ENCODE measurements around the gene CCDC110. TPM values are rescaled to one million over a fixed set of nuclear protein-coding genes. Genes with fewer than 3 reads are reported as not detected.

The CCDC110 gene
- total and polyA plus RNA-seq, 3 donors from 2014 or later = 28.1 to 78.1 (median 39.1) TPM

GRCh38 chr4:185412412-185412811 is 59.1 kb downstream of the CCDC110 start:
- Histone ChIP-seq H3K27me3 (no peaks in the 10 kb centered on the region), H3K27ac (peak overlapping the region in 1 of 2 donors; percentile 10), H3K4me1 (no peaks in the 10 kb centered on the region), H3K4me3 (no peak overlapping the region), H3K9me3 (no peaks in the 10 kb centered on the region), H3K36me3 (ENCODE audit: low read depth, missing control alignments) (no peaks in the 10 kb centered on the region)
- no peak for DNase-seq
- no peak for TF ChIP-seq POLR2A (IDR thresholded peaks at IDR 0.05)
- TF ChIP-seq, protein P1, sequence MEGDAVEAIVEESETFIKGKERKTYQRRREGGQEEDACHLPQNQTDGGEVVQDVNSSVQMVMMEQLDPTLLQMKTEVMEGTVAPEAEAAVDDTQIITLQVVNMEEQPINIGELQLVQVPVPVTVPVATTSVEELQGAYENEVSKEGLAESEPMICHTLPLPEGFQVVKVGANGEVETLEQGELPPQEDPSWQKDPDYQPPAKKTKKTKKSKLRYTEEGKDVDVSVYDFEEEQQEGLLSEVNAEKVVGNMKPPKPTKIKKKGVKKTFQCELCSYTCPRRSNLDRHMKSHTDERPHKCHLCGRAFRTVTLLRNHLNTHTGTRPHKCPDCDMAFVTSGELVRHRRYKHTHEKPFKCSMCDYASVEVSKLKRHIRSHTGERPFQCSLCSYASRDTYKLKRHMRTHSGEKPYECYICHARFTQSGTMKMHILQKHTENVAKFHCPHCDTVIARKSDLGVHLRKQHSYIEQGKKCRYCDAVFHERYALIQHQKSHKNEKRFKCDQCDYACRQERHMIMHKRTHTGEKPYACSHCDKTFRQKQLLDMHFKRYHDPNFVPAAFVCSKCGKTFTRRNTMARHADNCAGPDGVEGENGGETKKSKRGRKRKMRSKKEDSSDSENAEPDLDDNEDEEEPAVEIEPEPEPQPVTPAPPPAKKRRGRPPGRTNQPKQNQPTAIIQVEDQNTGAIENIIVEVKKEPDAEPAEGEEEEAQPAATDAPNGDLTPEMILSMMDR (IDR thresholded peaks at IDR 0.05) = no peak
- intact Hi-C loops (cut with DNase I; ENCODE audit: low total_unique reads) = no loop called here
- WGBS, 2 donors = 86 to 92% methylated on average over 5 of the region's 5 CpGs

- H3K4me3 ChIP-seq = no peak overlapping the region
- WGBS, 2 donors = 84 to 89% methylated on average over 5 of the region's 5 CpGs
- H3K36me3 ChIP-seq (ENCODE audit: low read depth, missing control alignments) = no peaks in the 10 kb centered on the region
- no peaks in the 10 kb centered on the region for H3K9me3 ChIP-seq
- TF ChIP-seq, protein P1 (IDR thresholded peaks at IDR 0.05) = no peak
- no peak for TF ChIP-seq POLR2A (IDR thresholded peaks at IDR 0.05)
- DNase-seq = no peak
- H3K27ac ChIP-seq = peak overlapping the region in 1 of 2 donors; percentile 10
- intact Hi-C loops (cut with DNase I; ENCODE audit: low total_unique reads) = no loop called here
- no peaks in the 10 kb centered on the region for H3K4me1 ChIP-seq
- H3K27me3 ChIP-seq = no peaks in the 10 kb centered on the region
Observed at GRCh38 chr4:185411849-185412248, 59.7 kb downstream of the CCDC110 start.

GRCh38 chr4:185408432-185408831 is 63.1 kb downstream of the CCDC110 start:
- Histone ChIP-seq H3K36me3 (ENCODE audit: low read depth, missing control alignments) (no peaks in the 10 kb centered on the region), H3K27me3 (no peaks in the 10 kb centered on the region), H3K27ac (no peak overlapping the region), H3K9me3 (no peaks in the 10 kb centered on the region), H3K4me3 (no peak overlapping the region), H3K4me1 (peaks cover 6% of the 10 kb centered on the region)
- intact Hi-C loops (cut with DNase I; ENCODE audit: low total_unique reads) = no loop called here
- TF ChIP-seq, protein P1 (IDR thresholded peaks at IDR 0.05) = no peak
- 93 to 96% methylated on average over 2 of the region's 2 CpGs for WGBS, 2 donors
- no peak for DNase-seq

GRCh38 chr4:185405296-185405999 is 66.1 kb downstream of the CCDC110 start:
- Histone ChIP-seq H3K4me1 (peaks cover 6% of the 10 kb centered on the region), H3K27ac (peak overlapping the region in 1 of 2 donors; percentile 46), H3K36me3 (ENCODE audit: low read depth, missing control alignments) (no peaks in the 10 kb centered on the region), H3K4me3 (no peak overlapping the region), H3K9me3 (no peaks in the 10 kb centered on the region), H3K27me3 (no peaks in the 10 kb centered on the region)
- intact Hi-C loops (cut with DNase I; ENCODE audit: low total_unique reads) = no loop called here
- TF ChIP-seq, protein P1 (IDR thresholded peaks at IDR 0.05) = no peak
- no peak for TF ChIP-seq POLR2A (IDR thresholded peaks at IDR 0.05)
- 53 to 55% methylated on average over 6 of the region's 6 CpGs for WGBS, 2 donors
- DNase-seq = no peak

GRCh38 chr4:185404031-185404430 is 67.5 kb downstream of the CCDC110 start:
- TF ChIP-seq POLR2A (IDR thresholded peaks at IDR 0.05) = no peak
- TF ChIP-seq, protein P1 (IDR thresholded peaks at IDR 0.05) = no peak
- no peaks in the 10 kb centered on the region for H3K27me3 ChIP-seq
- no peaks in the 10 kb centered on the region for H3K9me3 ChIP-seq
- no peak overlapping the region for H3K4me3 ChIP-seq
- peaks cover 6% of the 10 kb centered on the region for H3K4me1 ChIP-seq
- intact Hi-C loops (cut with DNase I; ENCODE audit: low total_unique reads) = no loop called here
- DNase-seq = no peak
- H3K36me3 ChIP-seq (ENCODE audit: low read depth, missing control alignments) = no peaks in the 10 kb centered on the region
- H3K27ac ChIP-seq = peak overlapping the region in 1 of 2 donors; percentile 46
- 70 to 90% methylated on average over 4 of the region's 4 CpGs for WGBS, 2 donors

All from testis (tissue), 3 donors.